ENCODE results near the gene CD86.

The CD86 gene

GRCh38 chr3:122013448-122013925 is 41.7 kb upstream of the CD86 start:
- Mint-ChIP-seq H3K27me3 (ENCODE audit: low read depth, poor library complexity) (peaks cover 11% of the 10 kb centered on the region), H3K36me3 (ENCODE audit: low read depth) (no peaks in the 10 kb centered on the region), H3K27ac (no peak overlapping the region), H3K4me1 (no peaks in the 10 kb centered on the region), H3K9me3 (no peaks in the 10 kb centered on the region), H3K4me3 (no peak overlapping the region)
- DNase-seq: no peak
- TF ChIP-seq, protein P1, sequence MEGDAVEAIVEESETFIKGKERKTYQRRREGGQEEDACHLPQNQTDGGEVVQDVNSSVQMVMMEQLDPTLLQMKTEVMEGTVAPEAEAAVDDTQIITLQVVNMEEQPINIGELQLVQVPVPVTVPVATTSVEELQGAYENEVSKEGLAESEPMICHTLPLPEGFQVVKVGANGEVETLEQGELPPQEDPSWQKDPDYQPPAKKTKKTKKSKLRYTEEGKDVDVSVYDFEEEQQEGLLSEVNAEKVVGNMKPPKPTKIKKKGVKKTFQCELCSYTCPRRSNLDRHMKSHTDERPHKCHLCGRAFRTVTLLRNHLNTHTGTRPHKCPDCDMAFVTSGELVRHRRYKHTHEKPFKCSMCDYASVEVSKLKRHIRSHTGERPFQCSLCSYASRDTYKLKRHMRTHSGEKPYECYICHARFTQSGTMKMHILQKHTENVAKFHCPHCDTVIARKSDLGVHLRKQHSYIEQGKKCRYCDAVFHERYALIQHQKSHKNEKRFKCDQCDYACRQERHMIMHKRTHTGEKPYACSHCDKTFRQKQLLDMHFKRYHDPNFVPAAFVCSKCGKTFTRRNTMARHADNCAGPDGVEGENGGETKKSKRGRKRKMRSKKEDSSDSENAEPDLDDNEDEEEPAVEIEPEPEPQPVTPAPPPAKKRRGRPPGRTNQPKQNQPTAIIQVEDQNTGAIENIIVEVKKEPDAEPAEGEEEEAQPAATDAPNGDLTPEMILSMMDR (IDR thresholded peaks at IDR 0.05): no peak

GRCh38 chr3:122014741-122015140 is 40.4 kb upstream of the CD86 start:
- H3K27me3 Mint-ChIP-seq (ENCODE audit: low read depth, poor library complexity): peaks cover 15% of the 10 kb centered on the region
- DNase-seq: no peak
- H3K27ac Mint-ChIP-seq: no peak overlapping the region
- TF ChIP-seq, protein P1 (IDR thresholded peaks at IDR 0.05): no peak
- no peaks in the 10 kb centered on the region for H3K36me3 Mint-ChIP-seq (ENCODE audit: low read depth)
- H3K4me3 Mint-ChIP-seq: no peak overlapping the region
- H3K9me3 Mint-ChIP-seq: no peaks in the 10 kb centered on the region
- H3K4me1 Mint-ChIP-seq: no peaks in the 10 kb centered on the region

- Mint-ChIP-seq H3K36me3 (ENCODE audit: low read depth) (no peaks in the 10 kb centered on the region), H3K4me1 (peaks cover 9% of the 10 kb centered on the region), H3K27ac (no peak overlapping the region), H3K27me3 (ENCODE audit: low read depth, poor library complexity) (peaks cover 50% of the 10 kb centered on the region), H3K4me3 (no peak overlapping the region), H3K9me3 (no peaks in the 10 kb centered on the region)
- TF ChIP-seq, protein P1 (IDR thresholded peaks at IDR 0.05): no peak
- no peak for DNase-seq
Observed at GRCh38 chr3:122019493-122019892, 35.7 kb upstream of the CD86 start.

GRCh38 chr3:122021037-122021436 is 34.1 kb upstream of the CD86 start:
- peaks cover 54% of the 10 kb centered on the region for H3K27me3 Mint-ChIP-seq (ENCODE audit: low read depth, poor library complexity)
- H3K27ac Mint-ChIP-seq: no peak overlapping the region
- H3K36me3 Mint-ChIP-seq (ENCODE audit: low read depth): no peaks in the 10 kb centered on the region
- H3K4me1 Mint-ChIP-seq: peaks cover 9% of the 10 kb centered on the region
- no peak for DNase-seq
- TF ChIP-seq, protein P1 (IDR thresholded peaks at IDR 0.05): no peak
- H3K4me3 Mint-ChIP-seq: peak overlapping the region; percentile 58
- no peaks in the 10 kb centered on the region for H3K9me3 Mint-ChIP-seq

DNA sequence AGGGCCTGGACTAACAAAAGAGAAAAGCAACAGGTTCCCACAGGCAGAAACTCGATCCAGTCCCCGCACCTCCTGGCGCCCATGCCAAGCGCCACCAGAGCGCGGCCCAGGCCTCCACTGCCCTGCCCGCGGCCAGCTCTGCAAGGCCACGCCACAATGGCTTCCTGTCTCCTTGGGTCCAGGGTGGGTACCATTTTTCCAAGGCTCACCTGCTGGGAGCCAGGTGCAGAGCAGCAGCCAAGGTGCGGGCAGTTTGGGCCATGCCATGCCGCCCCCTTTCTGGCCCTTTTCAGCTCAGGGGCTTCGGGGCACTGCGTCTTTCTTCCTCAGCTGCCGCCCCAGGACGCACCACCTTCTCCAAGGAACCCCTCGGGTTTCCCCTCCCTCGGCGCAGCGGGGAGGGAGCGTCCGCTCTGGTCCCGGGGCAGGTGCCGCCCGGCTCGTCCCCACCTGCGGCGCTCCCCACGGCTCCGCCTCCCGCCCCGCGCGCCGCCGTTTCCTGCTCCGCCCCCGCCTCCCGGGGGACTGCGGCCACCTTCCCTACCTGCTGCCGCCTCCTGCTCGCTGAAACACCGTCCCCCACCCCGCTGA is 33.3 kb upstream of the CD86 start, which contains the start of gene ILDR1:
Gene ILDR1, minus strand, starts transcription at position 437 of the 591 bp plus-strand sequence. Its CDS starts 170 bp downstream, at position 267.
- peaks cover 50% of the 10 kb centered on the region for H3K27me3 Mint-ChIP-seq (ENCODE audit: low read depth, poor library complexity)
- peak; percentile 51 for DNase-seq
- H3K27ac Mint-ChIP-seq: no peak within 1 kb of the TSS

More for the DNA sequence above, 33.3 kb upstream of the CD86 start, which contains the start of gene ILDR1:
- Mint-ChIP-seq H3K36me3 (ENCODE audit: low read depth) (no peaks in the 10 kb centered on the region), H3K4me3 (peak within 1 kb of the TSS; percentile 85), H3K4me1 (peaks cover 9% of the 10 kb centered on the region), H3K9me3 (no peaks in the 10 kb centered on the region)
- TF ChIP-seq, protein P1 (IDR thresholded peaks at IDR 0.05): no peak

Measured in nephron progenitor cell (in vitro differentiated cells).